Left renal pelvis (tissue), 4 donors: Measurements from ENCODE around the gene UBE2J2. TPM values are rescaled to one million over a fixed set of nuclear protein-coding genes. Genes with fewer than 3 reads are reported as not detected.

Source experiments
- DNase-seq, 4 donors: peaks; one replicate each; pipeline ENCODE4 v3.0.0-alpha.2; 2013; ENCODE audit warnings: low read depth in 4 of 4, low spot score in 3 of 4
- polyA plus RNA-seq, 4 donors: library from polyadenylated mRNA; unstranded; fragments of 120-200 nt; gene quantifications; one replicate each; pipeline ENCODE4 v1.2.1, GENCODE V29; 2013; ENCODE audit not compliant: insufficient read length in 4 of 4

The UBE2J2 gene
- polyA plus RNA-seq, 4 donors: 43.8 to 68.3 (median 49.3) TPM

DNA sequence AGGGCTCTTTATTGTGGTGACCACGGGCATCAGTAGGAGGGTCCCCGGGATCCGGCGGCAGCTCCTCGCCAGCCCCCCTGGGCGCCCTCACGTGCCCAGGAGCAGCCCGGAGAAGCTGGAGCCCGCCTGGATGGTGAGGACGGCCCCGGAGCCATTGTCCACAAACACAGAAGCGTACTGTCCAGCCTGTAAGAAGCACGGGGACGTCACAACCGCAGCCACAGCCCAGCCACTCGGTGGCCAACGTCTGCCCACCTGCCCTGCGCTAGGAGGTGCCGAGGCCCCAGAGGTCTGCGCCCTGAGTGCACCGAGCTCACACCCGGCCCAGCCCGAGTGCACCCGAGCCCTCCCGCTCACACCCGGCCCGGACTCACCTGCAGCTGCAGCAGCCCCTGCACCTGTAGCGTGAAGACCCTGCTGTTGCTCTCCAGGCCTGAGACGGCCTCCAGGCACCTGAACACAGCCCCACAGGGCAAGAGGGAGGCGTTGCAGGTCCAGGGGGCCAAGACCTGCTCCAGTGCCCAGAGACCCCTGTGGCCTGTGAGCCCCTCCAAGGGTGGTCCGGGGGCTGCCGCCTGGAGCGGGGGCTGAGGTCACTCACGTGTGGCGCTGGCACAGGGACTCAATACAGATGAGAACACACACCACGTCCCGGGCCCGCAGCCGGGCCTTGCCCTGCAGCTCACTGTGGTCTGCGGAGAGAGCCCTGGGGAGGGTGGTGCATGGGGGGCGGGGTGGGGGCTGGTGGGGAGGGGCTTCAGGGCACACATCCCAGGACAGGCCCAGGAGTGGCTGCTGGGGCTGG, 31.0 kb downstream of the UBE2J2 start:
- DNase-seq: no peak

DNA sequence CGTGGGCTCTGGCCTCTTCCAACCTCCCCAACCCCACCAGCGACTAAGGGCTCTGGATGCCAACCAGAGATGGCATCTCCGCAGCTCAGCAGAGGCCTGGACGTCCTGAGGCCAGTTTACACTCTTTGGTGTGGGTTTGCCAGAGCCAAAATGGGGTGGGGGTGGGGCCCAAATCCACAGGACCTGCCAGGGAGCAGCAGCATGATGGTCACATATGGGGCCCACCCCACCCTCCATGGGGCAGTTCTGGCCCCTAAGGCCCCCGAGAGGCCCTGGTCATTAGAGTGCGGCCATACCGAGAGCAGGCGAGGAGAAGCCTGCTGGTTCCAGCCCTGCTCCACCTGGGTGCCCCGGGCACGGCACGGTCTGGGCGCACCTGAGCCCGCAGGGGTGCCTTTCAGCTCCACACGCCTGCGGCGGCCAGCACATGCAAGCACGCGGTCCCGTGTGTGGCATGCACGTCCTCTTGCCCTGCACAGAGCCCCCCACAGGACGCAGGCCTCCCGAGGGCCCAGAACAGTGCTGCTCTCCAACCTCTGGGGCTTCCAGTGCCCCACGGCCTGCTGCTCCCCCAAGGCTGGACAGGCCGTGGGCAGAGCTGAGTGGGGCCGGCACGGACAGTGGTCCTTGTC, 31.9 kb downstream of the UBE2J2 start:
- no peak for DNase-seq

- no peak for DNase-seq
Measured at GRCh38 chr1:1240822-1241587, 32.6 kb downstream of the UBE2J2 start.

GRCh38 chr1:1240348-1240732, 33.3 kb downstream of the UBE2J2 start:
- DNase-seq: no peak

DNA sequence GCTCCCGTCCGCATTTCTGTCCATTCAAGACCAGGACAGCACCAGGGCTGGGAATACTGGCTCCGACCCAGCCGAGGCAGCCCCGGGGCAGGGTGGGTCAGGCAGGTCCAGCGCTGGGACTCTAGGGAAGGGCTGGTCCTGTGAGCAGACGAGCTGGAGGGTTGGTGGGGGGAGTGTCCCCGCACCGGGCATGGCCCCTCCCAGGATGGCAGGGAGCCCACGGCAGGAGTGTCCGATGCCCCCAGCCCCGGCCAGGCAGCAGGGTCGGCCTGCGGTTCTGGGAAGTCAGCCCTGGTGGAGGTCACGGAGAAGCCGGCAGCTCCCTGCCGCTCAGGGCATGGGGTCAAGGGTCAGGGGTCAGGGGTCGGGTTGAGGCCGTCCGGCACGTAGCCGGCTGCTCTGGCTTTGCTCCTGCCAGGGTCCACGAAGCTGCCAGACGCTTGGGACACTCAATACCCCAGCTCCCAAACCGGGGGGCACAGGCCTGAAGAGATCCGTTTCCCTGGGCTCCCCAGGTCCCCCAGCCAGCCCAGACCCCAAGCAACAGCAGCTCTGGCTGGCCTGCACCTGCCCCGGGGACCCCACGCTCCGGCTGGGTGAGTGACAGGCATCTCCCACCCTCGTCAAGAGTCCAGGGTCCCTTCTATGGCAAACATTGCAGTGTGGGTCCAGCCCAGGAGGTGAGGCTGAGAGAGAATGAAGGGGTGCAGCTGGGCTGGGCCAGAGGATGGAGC, 33.9 kb downstream of the UBE2J2 start:
- no peak for DNase-seq

DNA sequence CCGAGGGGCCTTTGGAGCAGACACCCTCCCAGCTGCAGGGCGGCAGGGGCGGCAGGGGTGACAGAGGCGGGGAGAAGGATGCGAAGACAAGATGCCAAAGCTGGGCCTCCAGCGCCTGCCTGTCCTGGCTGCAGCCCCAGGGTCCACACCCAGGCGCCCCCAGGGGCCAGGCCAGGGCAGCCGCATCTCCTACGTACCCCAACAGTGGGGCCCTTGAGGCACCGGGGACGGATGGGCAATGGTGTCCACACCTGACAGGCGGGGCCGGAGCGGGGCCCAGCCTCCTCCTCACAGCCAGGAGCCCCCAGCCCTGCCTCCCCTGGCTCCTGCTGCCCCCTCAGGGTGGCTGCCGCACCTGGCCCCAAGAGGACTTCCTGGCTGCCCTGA, 34.4 kb downstream of the UBE2J2 start:
- no peak for DNase-seq

- DNase-seq: no peak
Measured at GRCh38 chr1:1238702-1239178, 34.9 kb downstream of the UBE2J2 start.

DNA sequence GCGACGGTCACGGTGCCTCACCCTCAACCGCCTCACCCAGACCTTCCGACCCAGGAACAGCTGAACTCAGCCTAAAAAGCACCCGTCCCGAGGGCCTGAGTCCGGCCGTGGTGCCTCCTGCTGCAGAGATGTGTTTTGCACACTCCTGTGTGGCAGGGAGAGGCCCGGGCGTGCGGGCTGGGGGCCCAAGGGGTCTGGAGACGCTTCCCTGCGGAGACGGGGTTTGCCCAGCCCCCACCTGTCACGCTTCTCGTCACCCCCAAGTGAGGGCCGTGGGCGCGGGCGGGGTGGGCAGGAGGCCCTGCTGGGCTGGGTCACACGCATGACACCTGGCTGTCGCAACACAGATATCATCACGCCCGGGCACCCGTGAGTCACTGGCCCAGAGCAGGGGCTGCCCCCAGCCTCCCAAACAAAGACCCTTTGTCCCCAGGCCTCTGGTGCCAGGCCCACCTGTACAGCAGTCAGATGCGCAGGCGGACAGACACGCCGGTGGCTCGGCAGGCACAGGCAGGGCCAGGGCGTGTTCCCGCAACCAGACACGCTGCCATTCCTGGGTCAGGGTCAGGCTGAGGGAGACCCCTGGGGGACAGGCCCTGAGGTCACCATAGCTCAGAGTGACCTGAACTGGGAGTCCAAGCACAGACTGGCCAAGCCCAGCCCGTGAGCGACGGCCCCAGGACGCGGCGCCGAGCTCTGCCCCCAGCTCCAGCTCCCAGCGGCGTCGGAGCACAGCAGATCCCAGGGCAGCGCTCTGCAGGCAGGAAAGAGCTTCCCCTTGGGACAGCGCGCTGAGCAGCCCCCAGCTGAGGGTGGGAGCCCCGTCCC, 35.6 kb downstream of the UBE2J2 start:
- no peak for DNase-seq

- DNase-seq: no peak
Measured at GRCh38 chr1:1236945-1237873, 36.4 kb downstream of the UBE2J2 start.

- no peak for DNase-seq
Measured at GRCh38 chr1:1236176-1236763, 37.4 kb downstream of the UBE2J2 start.

- DNase-seq: no peak
Measured at GRCh38 chr1:1235016-1235744, 38.5 kb downstream of the UBE2J2 start.

GRCh38 chr1:1234180-1234808, 39.4 kb downstream of the UBE2J2 start:
- DNase-seq: no peak

DNA sequence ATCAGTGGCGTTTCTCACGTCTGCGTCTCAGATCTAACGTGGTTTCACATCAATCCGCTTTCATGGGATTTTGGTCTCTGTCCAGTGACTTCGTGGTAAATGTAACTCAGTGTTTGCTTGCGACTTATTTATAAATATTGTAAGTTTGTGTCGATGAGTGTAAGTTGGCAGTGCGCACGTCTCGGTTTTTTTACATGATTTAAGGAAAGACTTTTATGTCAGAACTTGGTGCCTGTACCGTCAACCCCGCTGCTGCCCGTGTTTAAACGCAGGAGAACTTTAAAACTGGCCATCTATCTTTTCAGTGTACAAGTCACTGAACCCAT, 40.1 kb downstream of the UBE2J2 start:
- no peak for DNase-seq

DNA sequence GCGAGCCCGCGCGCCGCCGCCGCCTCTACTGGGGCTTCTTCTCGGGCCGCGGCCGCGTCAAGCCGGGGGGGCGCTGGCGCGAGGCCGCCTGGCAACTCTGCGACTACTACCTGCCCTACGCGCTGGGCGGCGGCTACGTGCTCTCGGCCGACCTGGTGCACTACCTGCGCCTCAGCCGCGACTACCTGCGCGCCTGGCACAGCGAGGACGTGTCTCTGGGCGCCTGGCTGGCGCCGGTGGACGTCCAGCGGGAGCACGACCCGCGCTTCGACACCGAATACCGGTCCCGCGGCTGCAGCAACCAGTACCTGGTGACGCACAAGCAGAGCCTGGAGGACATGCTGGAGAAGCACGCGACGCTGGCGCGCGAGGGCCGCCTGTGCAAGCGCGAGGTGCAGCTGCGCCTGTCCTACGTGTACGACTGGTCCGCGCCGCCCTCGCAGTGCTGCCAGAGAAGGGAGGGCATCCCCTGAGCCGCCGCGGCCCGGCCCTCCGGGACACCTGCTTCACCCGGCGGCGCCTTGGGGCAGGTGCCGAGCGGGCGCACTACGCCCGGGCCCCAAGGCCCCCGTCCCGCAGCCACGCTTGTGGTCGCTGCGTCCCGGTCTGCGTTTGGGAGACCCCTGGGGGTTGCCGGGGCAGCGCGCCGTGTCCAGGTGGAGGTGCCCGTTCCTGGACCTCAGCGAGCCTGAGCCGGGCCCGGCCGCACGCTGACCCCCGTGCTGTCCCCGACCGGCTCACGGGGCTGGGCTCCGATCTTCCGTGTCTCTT, 40.7 kb downstream of the UBE2J2 start:
- no peak for DNase-seq

- DNase-seq: no peak
Measured at GRCh38 chr1:1232208-1232795, 41.4 kb downstream of the UBE2J2 start, which contains the start of gene B3GALT6. TSS of gene B3GALT6 (plus strand) at chr1:1232237. CDS start at chr1:1232279, 42 bp downstream.
